ENCODE data around the gene KRT40.

KRT40 gene

DNA sequence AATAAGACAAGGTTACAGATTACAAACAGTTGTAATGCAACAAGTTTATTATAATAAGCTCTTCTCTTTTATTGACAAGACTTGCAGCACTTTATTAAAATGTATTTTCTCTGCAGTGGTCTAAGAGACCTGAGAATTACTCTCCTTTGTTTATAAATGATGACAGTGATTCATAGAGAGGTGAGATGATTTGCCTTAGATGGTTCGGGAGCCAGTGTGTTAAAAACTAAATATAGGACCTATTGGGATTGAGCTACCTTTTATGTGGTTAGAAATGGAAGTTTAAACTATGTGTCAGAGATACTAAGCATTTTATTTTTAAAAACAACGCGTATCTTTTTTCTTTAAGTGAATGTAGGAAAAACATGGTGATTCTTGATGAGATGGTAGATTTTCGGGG, 12.7 kb upstream of the KRT40 start:
- no peak overlapping the region for H3K4me3 ChIP-seq (ENCODE audit: low read length, poor library complexity, severe bottlenecking)
- H3K36me3 ChIP-seq (ENCODE audit: insufficient read depth, low read length): no peaks in the 10 kb centered on the region
- H3K4me2 ChIP-seq (ENCODE audit: low read depth, low read length, poor library complexity, severe bottlenecking): no peak overlapping the region
- no peaks in the 10 kb centered on the region for H3K9me2 ChIP-seq (replicated peaks; ENCODE audit: low read depth, low read length)
- H3K9ac ChIP-seq (ENCODE audit: low read depth, low read length, poor library complexity, severe bottlenecking): no peak overlapping the region
- no peaks in the 10 kb centered on the region for H3K27me3 ChIP-seq (ENCODE audit: insufficient read depth, low read length, poor library complexity, severe bottlenecking)
- H2AFZ ChIP-seq (ENCODE audit: low read length): no peak overlapping the region
- no peaks in the 10 kb centered on the region for H4K20me1 ChIP-seq (ENCODE audit: insufficient read depth, low read length, poor library complexity, severe bottlenecking)
- H3K9me3 ChIP-seq (ENCODE audit: insufficient read depth, low read depth, low read length): no peaks in the 10 kb centered on the region
- no peaks in the 10 kb centered on the region for H3F3A ChIP-seq (ENCODE audit: low read depth)
- no peaks in the 10 kb centered on the region for H3K79me2 ChIP-seq (ENCODE audit: insufficient read depth, low read length)
- no peak for TF ChIP-seq EZH2phosphoT487 (IDR thresholded peaks at IDR 0.05; ENCODE audit: borderline replicate concordance)
- TF ChIP-seq, protein P1, sequence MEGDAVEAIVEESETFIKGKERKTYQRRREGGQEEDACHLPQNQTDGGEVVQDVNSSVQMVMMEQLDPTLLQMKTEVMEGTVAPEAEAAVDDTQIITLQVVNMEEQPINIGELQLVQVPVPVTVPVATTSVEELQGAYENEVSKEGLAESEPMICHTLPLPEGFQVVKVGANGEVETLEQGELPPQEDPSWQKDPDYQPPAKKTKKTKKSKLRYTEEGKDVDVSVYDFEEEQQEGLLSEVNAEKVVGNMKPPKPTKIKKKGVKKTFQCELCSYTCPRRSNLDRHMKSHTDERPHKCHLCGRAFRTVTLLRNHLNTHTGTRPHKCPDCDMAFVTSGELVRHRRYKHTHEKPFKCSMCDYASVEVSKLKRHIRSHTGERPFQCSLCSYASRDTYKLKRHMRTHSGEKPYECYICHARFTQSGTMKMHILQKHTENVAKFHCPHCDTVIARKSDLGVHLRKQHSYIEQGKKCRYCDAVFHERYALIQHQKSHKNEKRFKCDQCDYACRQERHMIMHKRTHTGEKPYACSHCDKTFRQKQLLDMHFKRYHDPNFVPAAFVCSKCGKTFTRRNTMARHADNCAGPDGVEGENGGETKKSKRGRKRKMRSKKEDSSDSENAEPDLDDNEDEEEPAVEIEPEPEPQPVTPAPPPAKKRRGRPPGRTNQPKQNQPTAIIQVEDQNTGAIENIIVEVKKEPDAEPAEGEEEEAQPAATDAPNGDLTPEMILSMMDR (conservative IDR thresholded peaks at IDR 0.05; ENCODE audit: low read length): no peak
- no peaks in the 10 kb centered on the region for H3K4me1 ChIP-seq (ENCODE audit: insufficient read depth, low read length, poor library complexity, severe bottlenecking)

GRCh38 chr17:40995116-40995515, 11.0 kb upstream of the KRT40 start:
- H3K9ac ChIP-seq (ENCODE audit: low read depth, low read length, poor library complexity, severe bottlenecking): no peak overlapping the region
- no peak for TF ChIP-seq EZH2phosphoT487 (IDR thresholded peaks at IDR 0.05; ENCODE audit: borderline replicate concordance)
- TF ChIP-seq, protein P1 (conservative IDR thresholded peaks at IDR 0.05; ENCODE audit: low read length): no peak

GRCh38 chr17:40993839-40994238, 9.7 kb upstream of the KRT40 start, which contains the start of gene KRTAP3-3:
TSS of gene KRTAP3-3 (minus strand) at chr17:40994164. CDS start at chr17:40994097, 67 bp downstream.
- Histone ChIP-seq H2AFZ (ENCODE audit: low read length) (no peak within 1 kb of the TSS), H3K79me2 (ENCODE audit: insufficient read depth, low read length) (no peaks in the 10 kb centered on the region), H3K4me3 (ENCODE audit: low read length, poor library complexity, severe bottlenecking) (no peak within 1 kb of the TSS), H3K4me2 (ENCODE audit: low read depth, low read length, poor library complexity, severe bottlenecking) (no peak within 1 kb of the TSS), H3K9ac (ENCODE audit: low read depth, low read length, poor library complexity, severe bottlenecking) (no peak within 1 kb of the TSS), H3K4me1 (ENCODE audit: insufficient read depth, low read length, poor library complexity, severe bottlenecking) (no peaks in the 10 kb centered on the region), H3K9me3 (ENCODE audit: insufficient read depth, low read depth, low read length) (no peaks in the 10 kb centered on the region), H4K20me1 (ENCODE audit: insufficient read depth, low read length, poor library complexity, severe bottlenecking) (no peaks in the 10 kb centered on the region), H3F3A (ENCODE audit: low read depth) (no peaks in the 10 kb centered on the region), H3K36me3 (ENCODE audit: insufficient read depth, low read length) (no peaks in the 10 kb centered on the region), H3K27me3 (ENCODE audit: insufficient read depth, low read length, poor library complexity, severe bottlenecking) (no peaks in the 10 kb centered on the region), H3K9me2 (replicated peaks; ENCODE audit: low read depth, low read length) (no peaks in the 10 kb centered on the region)
- no peak for TF ChIP-seq EZH2phosphoT487 (IDR thresholded peaks at IDR 0.05; ENCODE audit: borderline replicate concordance)
- TF ChIP-seq, protein P1 (conservative IDR thresholded peaks at IDR 0.05; ENCODE audit: low read length): no peak

More at GRCh38 chr17:40995116-40995515, 11.0 kb upstream of the KRT40 start:
- Histone ChIP-seq H3K4me1 (ENCODE audit: insufficient read depth, low read length, poor library complexity, severe bottlenecking) (no peaks in the 10 kb centered on the region), H3K4me3 (ENCODE audit: low read length, poor library complexity, severe bottlenecking) (no peak overlapping the region), H3K9me2 (replicated peaks; ENCODE audit: low read depth, low read length) (no peaks in the 10 kb centered on the region), H3K79me2 (ENCODE audit: insufficient read depth, low read length) (no peaks in the 10 kb centered on the region), H3K9me3 (ENCODE audit: insufficient read depth, low read depth, low read length) (no peaks in the 10 kb centered on the region), H3K36me3 (ENCODE audit: insufficient read depth, low read length) (no peaks in the 10 kb centered on the region), H3F3A (ENCODE audit: low read depth) (no peaks in the 10 kb centered on the region), H3K4me2 (ENCODE audit: low read depth, low read length, poor library complexity, severe bottlenecking) (no peak overlapping the region), H2AFZ (ENCODE audit: low read length) (no peak overlapping the region), H3K27me3 (ENCODE audit: insufficient read depth, low read length, poor library complexity, severe bottlenecking) (no peaks in the 10 kb centered on the region), H4K20me1 (ENCODE audit: insufficient read depth, low read length, poor library complexity, severe bottlenecking) (no peaks in the 10 kb centered on the region)

Data from Loucy (cell line).